ENCODE results near the gene LBR. TPM values are rescaled to one million over a fixed set of nuclear protein-coding genes. Genes with fewer than 3 reads are reported as not detected.

Gene LBR
- total and polyA plus RNA-seq, 4 donors = 14.3 to 201 (median 22.6) TPM

GRCh38 chr1:225422795-225423517 lies 4.9 kb downstream of the LBR start:
- Histone ChIP-seq H3K4me3 (ENCODE audit: low read depth in 1 of 3, low read length in 3 of 3) (no peak overlapping the region), H3K4me1 (ENCODE audit: control insufficient read depth in 4 of 4, insufficient read depth in 4 of 4, low read length in 3 of 4) (peaks cover 10 to 48% (median 33%) of the 10 kb centered on the region in 4 donors), H3K36me3 (ENCODE audit: control insufficient read depth in 4 of 4, insufficient read depth in 3 of 4, low read depth in 1 of 4, low read length in 3 of 4) (peaks cover 0 to 12% (median 10%) of the 10 kb centered on the region in 4 donors), H3K27me3 (ENCODE audit: control insufficient read depth in 4 of 4, insufficient read depth in 4 of 4, low read length in 3 of 4) (no peaks in the 10 kb centered on the region), H3K9ac (ENCODE audit: low read depth in 1 of 2, low read length in 2 of 2) (peak overlapping the region in 1 of 2 donors; percentile 68), H3K27ac (ENCODE audit: low read depth in 1 of 2, low read length in 2 of 2) (peak overlapping the region in 1 of 2 donors; percentile 38), H3K9me3 (ENCODE audit: control insufficient read depth in 4 of 4, low read length in 3 of 4) (no peaks in the 10 kb centered on the region)
- no peak for DNase-seq (ENCODE audit: low spot score)
- WGBS = 63% methylated on average over 7 of the region's 7 CpGs
- TF ChIP-seq ATF3 (IDR thresholded peaks at IDR 0.05) = no peak
- no peak for TF ChIP-seq TAF1 (conservative IDR thresholded peaks at IDR 0.05)
- no peak for TF ChIP-seq FOXA1 (IDR thresholded peaks at IDR 0.05)
- no peak for TF ChIP-seq MAX (IDR thresholded peaks at IDR 0.05)
- TF ChIP-seq RXRA (IDR thresholded peaks at IDR 0.05) = no peak
- TF ChIP-seq NR2F2 (IDR thresholded peaks at IDR 0.05) = no peak
- no peak for TF ChIP-seq FOXA2 (IDR thresholded peaks at IDR 0.05)
- TF ChIP-seq HNF4A (conservative IDR thresholded peaks at IDR 0.05) = no peak

- Histone ChIP-seq H3K27me3 (ENCODE audit: control insufficient read depth in 4 of 4, insufficient read depth in 4 of 4, low read length in 3 of 4) (no peaks in the 10 kb centered on the region), H3K36me3 (ENCODE audit: control insufficient read depth in 4 of 4, insufficient read depth in 3 of 4, low read depth in 1 of 4, low read length in 3 of 4) (peaks cover 0 to 18% (median 12%) of the 10 kb centered on the region in 4 donors), H3K4me1 (ENCODE audit: control insufficient read depth in 4 of 4, insufficient read depth in 4 of 4, low read length in 3 of 4) (peaks cover 10 to 48% (median 33%) of the 10 kb centered on the region in 4 donors), H3K9me3 (ENCODE audit: control insufficient read depth in 4 of 4, low read length in 3 of 4) (no peaks in the 10 kb centered on the region), H3K27ac (ENCODE audit: low read depth in 1 of 2, low read length in 2 of 2) (peak overlapping the region in 1 of 2 donors; percentile 38), H3K9ac (ENCODE audit: low read depth in 1 of 2, low read length in 2 of 2) (no peak overlapping the region), H3K4me3 (ENCODE audit: low read depth in 1 of 3, low read length in 3 of 3) (no peak overlapping the region)
- no peak for DNase-seq (ENCODE audit: low spot score)
- WGBS = 58% methylated on average over 14 of the region's 14 CpGs
- no peak for TF ChIP-seq ZBTB33 (IDR thresholded peaks at IDR 0.05)
- TF ChIP-seq JUND (IDR thresholded peaks at IDR 0.05) = no peak
- no peak for TF ChIP-seq EGR1 (IDR thresholded peaks at IDR 0.05; ENCODE audit: low read depth in 2 of 2)
- no peak for TF ChIP-seq HNF4G (IDR thresholded peaks at IDR 0.05)
- no peak for TF ChIP-seq RAD21 (IDR thresholded peaks at IDR 0.05)
- TF ChIP-seq CTCF (IDR thresholded peaks at IDR 0.05; ENCODE audit: low read depth, low read length, missing input control) = no peak
- TF ChIP-seq FOXA2 (IDR thresholded peaks at IDR 0.05) = no peak
- no peak for TF ChIP-seq ATF3 (IDR thresholded peaks at IDR 0.05)
- TF ChIP-seq RXRA (IDR thresholded peaks at IDR 0.05) = no peak
- TF ChIP-seq MAX (IDR thresholded peaks at IDR 0.05) = no peak
Observed at GRCh38 chr1:225422031-225422605, 5.7 kb downstream of the LBR start.

All from liver (tissue), 9 donors.